Nephron (organoid): ENCODE measurements around the gene TNIP2.

ENCODE experiments used
- H3K27ac Mint-ChIP-seq, 3 experiments: 2 replicates each; pipeline ENCODE4 v1.8.0; 2020; ENCODE audit warnings: mixed read lengths in 3 of 3, mild to moderate bottlenecking in 2 of 3, moderate library complexity in 1 of 3
- H3K27me3 Mint-ChIP-seq: 2 replicates; pipeline ENCODE4 v1.8.0; 2021; ENCODE audit warnings: low read depth, mild to moderate bottlenecking, moderate library complexity, mixed read lengths
- H3K36me3 Mint-ChIP-seq: 2 replicates; pipeline ENCODE4 v1.8.0; 2020; ENCODE audit warnings: low read depth, mixed read lengths
- H3K4me1 Mint-ChIP-seq: 2 replicates; pipeline ENCODE4 v1.8.0; 2020; ENCODE audit warnings: mixed read lengths
- H3K4me3 Mint-ChIP-seq, 3 experiments: 2 replicates each; pipeline ENCODE4 v1.8.0; 2020; ENCODE audit warnings: mild to moderate bottlenecking in 3 of 3, mixed read lengths in 3 of 3, moderate library complexity in 2 of 3
- H3K9me3 Mint-ChIP-seq: 2 replicates; pipeline ENCODE4 v1.8.0; 2020; ENCODE audit warnings: mixed read lengths
- TF ChIP-seq, protein P1 (sequence below), 3 experiments: fragments of 200-600 bp; sonication (generic); IDR thresholded peaks; one replicate each; pipeline ENCODE4 v1.5.0; 2021; ENCODE audit warnings: antibody characterized with exemption in 3 of 3; ENCODE audit not compliant: unreplicated experiment in 3 of 3

TNIP2 gene

DNA sequence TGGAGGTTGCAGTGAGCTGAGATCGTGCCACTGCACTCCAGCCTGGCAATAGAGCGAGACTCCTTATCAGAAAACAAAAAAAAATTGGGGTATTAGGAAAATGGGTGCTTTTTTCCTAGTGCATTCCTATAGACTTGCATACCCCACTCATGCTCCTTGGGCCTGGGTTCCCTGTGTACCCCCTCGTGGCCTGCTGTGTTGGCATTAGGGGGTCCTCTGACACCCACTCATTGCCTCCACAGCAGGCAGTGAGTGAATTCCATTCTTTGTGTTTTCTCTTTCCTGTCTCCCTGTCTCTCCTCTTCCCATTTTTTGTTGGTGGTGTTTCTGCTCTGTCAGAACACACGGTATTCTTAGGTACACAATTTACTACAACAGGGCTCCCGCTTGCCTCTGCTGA is 42.8 kb downstream of the TNIP2 start:
- Mint-ChIP-seq H3K27ac (peak overlapping the region in 1 of 3 experiments; percentile 68), H3K4me1 (peaks cover 6% of the 10 kb centered on the region), H3K9me3 (peaks cover 6% of the 10 kb centered on the region), H3K27me3 (no peaks in the 10 kb centered on the region), H3K36me3 (peaks cover 59% of the 10 kb centered on the region), H3K4me3 (no peak overlapping the region)
- TF ChIP-seq, protein P1, sequence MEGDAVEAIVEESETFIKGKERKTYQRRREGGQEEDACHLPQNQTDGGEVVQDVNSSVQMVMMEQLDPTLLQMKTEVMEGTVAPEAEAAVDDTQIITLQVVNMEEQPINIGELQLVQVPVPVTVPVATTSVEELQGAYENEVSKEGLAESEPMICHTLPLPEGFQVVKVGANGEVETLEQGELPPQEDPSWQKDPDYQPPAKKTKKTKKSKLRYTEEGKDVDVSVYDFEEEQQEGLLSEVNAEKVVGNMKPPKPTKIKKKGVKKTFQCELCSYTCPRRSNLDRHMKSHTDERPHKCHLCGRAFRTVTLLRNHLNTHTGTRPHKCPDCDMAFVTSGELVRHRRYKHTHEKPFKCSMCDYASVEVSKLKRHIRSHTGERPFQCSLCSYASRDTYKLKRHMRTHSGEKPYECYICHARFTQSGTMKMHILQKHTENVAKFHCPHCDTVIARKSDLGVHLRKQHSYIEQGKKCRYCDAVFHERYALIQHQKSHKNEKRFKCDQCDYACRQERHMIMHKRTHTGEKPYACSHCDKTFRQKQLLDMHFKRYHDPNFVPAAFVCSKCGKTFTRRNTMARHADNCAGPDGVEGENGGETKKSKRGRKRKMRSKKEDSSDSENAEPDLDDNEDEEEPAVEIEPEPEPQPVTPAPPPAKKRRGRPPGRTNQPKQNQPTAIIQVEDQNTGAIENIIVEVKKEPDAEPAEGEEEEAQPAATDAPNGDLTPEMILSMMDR (IDR thresholded peaks at IDR 0.05; ENCODE audit: unreplicated experiment in 3 of 3) = no peak

GRCh38 chr4:2712261-2712842 is 43.8 kb downstream of the TNIP2 start:
- TF ChIP-seq, protein P1 (IDR thresholded peaks at IDR 0.05; ENCODE audit: unreplicated experiment in 3 of 3) = no peak
- Mint-ChIP-seq H3K4me1 (peaks cover 6% of the 10 kb centered on the region), H3K9me3 (peaks cover 6% of the 10 kb centered on the region), H3K27me3 (no peaks in the 10 kb centered on the region), H3K27ac (no peak overlapping the region), H3K4me3 (no peak overlapping the region), H3K36me3 (peaks cover 53% of the 10 kb centered on the region)

DNA sequence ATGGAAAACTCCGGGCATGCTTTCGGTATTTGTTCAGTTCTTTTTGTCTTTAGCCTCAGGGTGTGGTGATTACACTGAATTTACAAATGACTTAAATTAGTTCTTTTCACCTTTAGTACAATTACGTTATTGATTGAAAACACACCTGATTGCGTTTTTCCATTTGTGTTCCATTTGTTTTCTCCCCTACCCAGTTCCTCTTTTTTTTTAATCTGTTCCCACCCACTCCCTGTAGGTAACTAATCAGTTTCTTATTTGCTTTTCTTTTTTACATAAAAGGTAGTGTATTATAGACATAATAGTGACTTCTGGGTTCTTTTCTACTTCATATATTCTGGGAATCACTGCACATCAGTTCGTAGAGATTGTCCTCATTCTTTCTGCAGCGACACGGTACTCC is 53.4 kb downstream of the TNIP2 start:
- peaks cover 5% of the 10 kb centered on the region for H3K27me3 Mint-ChIP-seq
- peaks cover 78% of the 10 kb centered on the region for H3K36me3 Mint-ChIP-seq
- no peaks in the 10 kb centered on the region for H3K9me3 Mint-ChIP-seq
- TF ChIP-seq, protein P1 (IDR thresholded peaks at IDR 0.05; ENCODE audit: unreplicated experiment in 3 of 3) = no peak
- H3K4me3 Mint-ChIP-seq = no peak overlapping the region
- no peaks in the 10 kb centered on the region for H3K4me1 Mint-ChIP-seq
- no peak overlapping the region for H3K27ac Mint-ChIP-seq

DNA sequence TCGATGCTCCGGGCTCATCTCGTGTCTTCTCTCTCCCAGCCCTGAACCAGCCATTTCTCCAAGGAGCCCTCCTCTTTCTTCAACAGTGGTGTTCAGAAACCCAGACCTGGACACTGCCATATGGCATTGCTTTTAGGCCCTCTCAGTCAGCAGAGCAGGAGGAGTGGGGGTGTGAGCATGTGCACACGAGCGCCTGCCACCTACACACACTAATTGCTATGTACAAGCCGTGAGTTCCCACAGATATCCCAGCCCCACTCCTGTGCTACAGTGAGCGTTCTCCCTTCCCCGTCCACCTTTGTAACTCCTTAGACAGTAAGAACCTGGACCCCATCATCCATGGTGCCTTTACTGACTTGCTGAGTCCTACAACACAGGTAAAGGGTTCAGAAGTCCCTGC is 53.8 kb downstream of the TNIP2 start:
- H3K9me3 Mint-ChIP-seq = no peaks in the 10 kb centered on the region
- H3K4me3 Mint-ChIP-seq = no peak overlapping the region
- peaks cover 5% of the 10 kb centered on the region for H3K27me3 Mint-ChIP-seq
- peaks cover 81% of the 10 kb centered on the region for H3K36me3 Mint-ChIP-seq
- no peak overlapping the region for H3K27ac Mint-ChIP-seq
- H3K4me1 Mint-ChIP-seq = no peaks in the 10 kb centered on the region
- TF ChIP-seq, protein P1 (IDR thresholded peaks at IDR 0.05; ENCODE audit: unreplicated experiment in 3 of 3) = no peak

DNA sequence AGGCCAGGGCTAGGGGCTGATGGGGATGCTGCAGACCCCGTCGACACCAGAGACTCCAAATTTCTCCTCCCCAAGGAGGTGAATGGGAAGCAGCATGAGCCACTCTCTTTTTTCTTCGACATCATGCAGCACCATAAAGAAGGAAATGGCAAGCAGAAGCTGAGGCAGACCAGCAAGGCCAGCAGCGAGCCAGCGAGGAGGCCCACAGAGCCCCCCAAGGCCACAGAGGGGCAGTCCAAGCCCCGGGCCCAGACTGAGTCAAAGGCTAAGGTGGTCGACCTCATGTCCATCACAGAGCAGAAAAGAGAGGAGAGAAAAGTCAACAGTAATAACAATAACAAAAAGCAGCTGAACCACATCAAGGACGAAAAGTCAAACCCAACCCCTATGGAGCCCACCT is 56.1 kb downstream of the TNIP2 start:
- no peaks in the 10 kb centered on the region for H3K4me1 Mint-ChIP-seq
- TF ChIP-seq, protein P1 (IDR thresholded peaks at IDR 0.05; ENCODE audit: unreplicated experiment in 3 of 3) = no peak

DNA sequence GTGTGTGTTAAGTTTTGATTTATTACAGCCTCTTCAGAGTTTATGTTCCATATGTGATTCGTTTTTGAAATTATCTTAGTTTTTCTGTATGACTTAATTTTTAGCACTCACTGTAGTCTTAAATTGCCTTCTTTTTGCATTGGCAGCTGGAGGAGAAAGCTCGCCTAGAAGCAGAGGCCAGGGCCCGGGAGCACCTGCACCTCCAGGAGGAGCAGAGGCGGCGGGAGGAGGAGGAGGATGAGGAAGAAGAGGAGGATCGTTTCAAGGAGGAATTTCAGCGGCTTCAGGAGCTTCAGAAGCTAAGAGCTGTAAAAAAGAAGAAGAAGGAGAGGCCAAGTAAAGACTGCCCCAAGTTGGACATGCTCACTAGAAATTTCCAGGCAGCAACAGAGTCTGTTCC is 56.6 kb downstream of the TNIP2 start:
- Mint-ChIP-seq H3K9me3 (no peaks in the 10 kb centered on the region), H3K36me3 (peaks cover 89% of the 10 kb centered on the region), H3K27me3 (peaks cover 5% of the 10 kb centered on the region), H3K27ac (no peak overlapping the region), H3K4me3 (no peak overlapping the region), H3K4me1 (no peaks in the 10 kb centered on the region)
- TF ChIP-seq, protein P1 (IDR thresholded peaks at IDR 0.05; ENCODE audit: unreplicated experiment in 3 of 3) = no peak

More for the DNA sequence above, 56.1 kb downstream of the TNIP2 start:
- Mint-ChIP-seq H3K27me3 (peaks cover 5% of the 10 kb centered on the region), H3K27ac (no peak overlapping the region), H3K4me3 (no peak overlapping the region), H3K36me3 (peaks cover 89% of the 10 kb centered on the region), H3K9me3 (no peaks in the 10 kb centered on the region)
